Spleen (tissue), 11 donors: ENCODE data around the gene CEND1. TPM values are rescaled to one million over a fixed set of nuclear protein-coding genes. Genes with fewer than 3 reads are reported as not detected.

Experiments
- DNase-seq: peaks from one replicate; pipeline ENCODE4 v3.0.0-alpha.2; 2020
- H3K27ac ChIP-seq, 8 donors: fragments of 200-600 bp; sonication (generic) in 7 of 8; 1 replicate in 4 of 8; 2 replicates in 4 of 8; pipeline versions ENCODE4 v1.5.0 to v1.8.0; 2016 to 2021; ENCODE audit warnings: inconsistent platforms in 4 of 8, mild to moderate bottlenecking in 4 of 8, moderate library complexity in 1 of 8
- H3K27me3 ChIP-seq, 7 donors: fragments of 200-600 bp; sonication (generic) in 6 of 7; replicated peaks in 1 of 7; 1 replicate in 4 of 7; 2 replicates in 3 of 7; pipeline versions ENCODE4 v1.5.0 to v1.8.0; 2016 to 2021; ENCODE audit warnings: inconsistent platforms in 3 of 7, mild to moderate bottlenecking in 1 of 7
- H3K36me3 ChIP-seq, 6 donors: fragments of 200-600 bp; sonication (generic) in 5 of 6; 1 replicate in 4 of 6; 2 replicates in 2 of 6; pipeline versions ENCODE4 v1.5.0 to v1.8.0; 2016 to 2021; ENCODE audit warnings: inconsistent platforms in 2 of 6
- H3K4me1 ChIP-seq, 6 donors: fragments of 200-600 bp; sonication (generic) in 5 of 6; 1 replicate in 3 of 6; 2 replicates in 3 of 6; pipeline versions ENCODE4 v1.5.0 to v1.8.0; 2016 to 2021; ENCODE audit warnings: inconsistent platforms in 3 of 6
- H3K4me3 ChIP-seq, 8 donors: fragments of 200-600 bp; sonication (generic) in 7 of 8; 1 replicate in 4 of 8; 2 replicates in 4 of 8; pipeline versions ENCODE4 v1.5.0 to v1.8.0; 2016 to 2021; ENCODE audit warnings: inconsistent platforms in 4 of 8, mild to moderate bottlenecking in 4 of 8, moderate library complexity in 2 of 8
- H3K9me3 ChIP-seq, 8 donors: fragments of 200-600 bp; sonication (generic) in 7 of 8; 1 replicate in 4 of 8; 2 replicates in 4 of 8; pipeline versions ENCODE4 v1.5.0 to v1.8.0; 2016 to 2021; ENCODE audit warnings: inconsistent platforms in 4 of 8
- CTCF ChIP-seq, 11 experiments: fragments of 200-600 bp in 7 of 11; fragments of 450-650 bp in 4 of 11; sonication (generic) in 4 of 11; IDR thresholded peaks in 8 of 11; conservative IDR thresholded peaks in 3 of 11; 1 replicate in 7 of 11; 2 replicates in 4 of 11; pipeline versions ENCODE4 v1.4.0 to v1.8.0; 2016 to 2021; ENCODE audit warnings: antibody characterized with exemption in 11 of 11, inconsistent platforms in 4 of 11, mild to moderate bottlenecking in 1 of 11
- POLR2A ChIP-seq, 3 donors: fragments of 450-650 bp; IDR thresholded peaks; one replicate each; pipeline ENCODE4 v1.5.1; 2017; ENCODE audit warnings: antibody characterized with exemption in 3 of 3, mild to moderate bottlenecking in 1 of 3
- POLR2AphosphoS5 ChIP-seq, 3 donors: sonication (generic); formaldehyde crosslinking; IDR thresholded peaks; one replicate each; pipeline ENCODE4 v1.5.1; 2017; ENCODE audit warnings: antibody characterized with exemption in 3 of 3
- WGBS, 5 donors: extraction: QIAGEN DNeasy Blood & Tissue Kit in 3 of 5; methylation state at CpG; one replicate each; pipeline versions ENCODE4 v1.1.5 to v1.1.7; 2013 to 2018; 5-methylcytosine and 5-hydroxymethylcytosine counted together
- intact Hi-C: fragments of 100-400 bp; cut with DNase I; formaldehyde crosslinking; loops from one replicate; pipeline ENCODE4 v1.15.0; 2023; ENCODE audit warnings: low total_unique reads
- polyA plus RNA-seq, 3 donors: library from polyadenylated mRNA; stranded (reverse); fragments of 200-250 nt; gene quantifications; one replicate each; pipeline ENCODE4 v1.2.1, GENCODE V29; 2013
- total RNA-seq, 7 donors: library from RNA; depleted of rRNA in 3 of 7; stranded (reverse); fragments of >200 nt in 3 of 7; fragmentation: NEBNext Ultra II Directional in 4 of 7; extraction: Animal tissue kit (Norgen Biotek cat#: 25700) in 4 of 7; gene quantifications; one replicate each; pipeline versions ENCODE4 v1.1.0 to v1.2.1, GENCODE V29; 2016 to 2021
- donor health status: healthy with polysubstance abuse.
- donor health status: DM: no; HTN: no; CAD: no; lungs with moderate emphysema.
- donor health status: DM: no; HTN: no; CAD: no.
- donor health status: Bipolar disorder and iron deficiency.
- donor health status: healthy.
- donor health status: DM: no; HTN: no; CAD: no.
- donor health status: DM: yes; HTN: yes; CAD: no.

The CEND1 gene
- total and polyA plus RNA-seq, 10 donors: 0.29 to 0.42 (median 0.42) TPM; not detected in 7

- WGBS, 5 donors: 89 to 96% (median 91%) methylated on average over 8 of the region's 8 CpGs
- TF ChIP-seq CTCF (IDR thresholded peaks at IDR 0.05 in 8 of 11, conservative IDR thresholded peaks at IDR 0.05 in 3 of 11) (no peak), POLR2AphosphoS5 (IDR thresholded peaks at IDR 0.05) (peak in 1 of 3 donors; percentile 25)
- Histone ChIP-seq H3K9me3 (no peaks in the 10 kb centered on the region), H3K36me3 (peaks cover 3 to 100% (median 92%) of the 10 kb centered on the region in 6 donors), H3K27ac (no peak overlapping the region), H3K4me1 (peaks cover 0 to 12% (median 0%) of the 10 kb centered on the region in 6 donors), H3K27me3 (no peaks in the 10 kb centered on the region), H3K4me3 (no peak overlapping the region)
- intact Hi-C loops: no loop called here
- no peak for DNase-seq
Measured at GRCh38 chr11:761526-762108, 28.3 kb downstream of the CEND1 start.

DNA sequence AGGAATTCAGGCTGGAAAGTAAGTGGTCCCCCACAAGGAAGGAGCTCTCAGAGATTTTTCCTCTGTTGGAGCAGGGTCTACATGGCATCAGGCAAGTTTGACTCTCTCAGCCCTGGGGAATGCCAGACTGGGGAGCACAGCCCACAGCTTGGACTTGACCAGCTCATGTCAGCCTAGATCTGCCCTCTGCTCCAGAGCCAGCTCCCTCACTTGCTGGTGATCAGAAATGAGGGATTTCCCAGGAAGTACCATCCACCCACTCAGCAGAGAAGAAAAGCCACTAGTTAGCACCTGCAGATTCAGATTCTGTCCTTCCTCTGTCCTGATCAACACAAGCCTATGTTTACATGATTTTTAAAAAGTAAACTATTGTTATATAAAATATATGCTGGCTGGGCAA lies 29.7 kb downstream of the CEND1 start:
- Histone ChIP-seq H3K27me3 (no peaks in the 10 kb centered on the region), H3K27ac (no peak overlapping the region), H3K9me3 (no peaks in the 10 kb centered on the region), H3K4me1 (peaks cover 0 to 17% (median 0%) of the 10 kb centered on the region in 6 donors), H3K4me3 (no peak overlapping the region), H3K36me3 (peaks cover 3 to 100% (median 92%) of the 10 kb centered on the region in 6 donors)
- TF ChIP-seq POLR2AphosphoS5 (IDR thresholded peaks at IDR 0.05) (no peak), CTCF (IDR thresholded peaks at IDR 0.05 in 8 of 11, conservative IDR thresholded peaks at IDR 0.05 in 3 of 11) (no peak), POLR2A (IDR thresholded peaks at IDR 0.05) (no peak)
- intact Hi-C loops: no loop called here
- no peak for DNase-seq

- no peaks in the 10 kb centered on the region for H3K27me3 ChIP-seq
- DNase-seq: no peak
- intact Hi-C loops: no loop called here
- H3K9me3 ChIP-seq: no peaks in the 10 kb centered on the region
- H3K27ac ChIP-seq: peak overlapping the region in 6 of 8 donors; percentile 86 to 99 (median 92)
- TF ChIP-seq POLR2A (IDR thresholded peaks at IDR 0.05) (no peak), POLR2AphosphoS5 (IDR thresholded peaks at IDR 0.05) (peak in 1 of 3 donors; percentile 29)
- H3K36me3 ChIP-seq: peaks cover 0 to 44% (median 7%) of the 10 kb centered on the region in 6 donors
- H3K4me1 ChIP-seq: peaks cover 21 to 91% (median 49%) of the 10 kb centered on the region in 6 donors
- H3K4me3 ChIP-seq: peak overlapping the region in 3 of 8 donors; percentile 96 to 97 (median 96)
- 10 to 77% (median 56%) methylated on average over 1 to 2 of the region's 2 CpGs for WGBS, 5 donors
Measured at GRCh38 chr11:749731-750130, 40.2 kb downstream of the CEND1 start.

GRCh38 chr11:748007-748359 lies 41.9 kb downstream of the CEND1 start:
- Histone ChIP-seq H3K4me3 (peak overlapping the region; percentile 85 to 98 (median 96)), H3K27ac (peak overlapping the region; percentile 58 to 99 (median 91)), H3K27me3 (no peaks in the 10 kb centered on the region), H3K36me3 (peaks cover 0 to 29% (median 4%) of the 10 kb centered on the region in 6 donors), H3K9me3 (no peaks in the 10 kb centered on the region), H3K4me1 (peaks cover 21 to 76% (median 46%) of the 10 kb centered on the region in 6 donors)
- WGBS, 5 donors: 1 to 6% (median 5%) methylated on average over 8 to 18 of the region's 18 CpGs
- intact Hi-C loops: no loop called here
- DNase-seq: peak; percentile 86
- TF ChIP-seq POLR2A (IDR thresholded peaks at IDR 0.05) (no peak), POLR2AphosphoS5 (IDR thresholded peaks at IDR 0.05) (peak in 1 of 3 donors; percentile 40), CTCF (IDR thresholded peaks at IDR 0.05 in 8 of 11, conservative IDR thresholded peaks at IDR 0.05 in 3 of 11) (no peak)
